ENCODE data around the gene NCAPG. TPM values are rescaled to one million over a fixed set of nuclear protein-coding genes. Genes with fewer than 3 reads are reported as not detected.

NCAPG gene
- total and polyA plus RNA-seq, 10 of the 15 experiments (the other 5 are each of a cell fraction or from before 2014, with no cell fraction given), result 17.3 to 93.9 (median 53.7) TPM

- in situ Hi-C loops (cut with MboI) (no loop called here), intact Hi-C loops (cut with micrococcal nuclease; ENCODE audit: unreplicated experiment) (no loop called here)
- ChIA-PET CTCF (no interaction called here), SMC1A (ENCODE audit: uncharacterized antibody, unreplicated experiment) (no interaction called here), POLR2A (no interaction called here), RAD21 (ENCODE audit: unreplicated experiment) (no interaction called here)
- no TSS peak for BruUV-seq (replicated peaks)
- no peaks in the 10 kb centered on the region for H3K36me3 ChIP-seq (ENCODE audit: control insufficient read depth in 2 of 2, insufficient read depth in 2 of 2, low read length in 1 of 2)
- no peaks in the 10 kb centered on the region; the same call in 2 of the 3 replicates for H3K9me3 ChIP-seq (replicated peaks; ENCODE audit: control insufficient read depth, insufficient read depth, low read length)
- FAIRE-seq (no peak), DNase-seq (ENCODE audit: low read depth, low spot score) (no peak), ATAC-seq (no peak)
- H3K9ac ChIP-seq (ENCODE audit: control insufficient read depth, insufficient read depth, low read length), result no peak overlapping the region
- no peaks in the 10 kb centered on the region for H3K4me1 ChIP-seq (ENCODE audit: control insufficient read depth, insufficient read depth, low read length)
- H2AFZ ChIP-seq (ENCODE audit: control insufficient read depth, low read depth, low read length), result no peak overlapping the region
- WGBS (ENCODE audit: insufficient coverage, insufficient replicate concordance, low lambda C conversion rate, missing lambda C conversion rate), result 44% methylated on average over 8 of the region's 8 CpGs
- H3K79me2 ChIP-seq (ENCODE audit: control insufficient read depth, insufficient read depth, low read length), result no peaks in the 10 kb centered on the region
- no peak for TF ChIP-seq MYB (IDR thresholded peaks at IDR 0.05; ENCODE audit: borderline replicate concordance, low read depth, low read length)
- no peak for TF ChIP-seq ATF7 (IDR thresholded peaks at IDR 0.05; ENCODE audit: low read depth)
- no peak for TF ChIP-seq RUNX3 (IDR thresholded peaks at IDR 0.05; ENCODE audit: low read length)
- no peak for TF ChIP-seq ESRRA (IDR thresholded peaks at IDR 0.05; ENCODE audit: low read length)
- TF ChIP-seq REST (IDR thresholded peaks at IDR 0.05; ENCODE audit: low read depth, low read length), result no peak
- TF ChIP-seq ELK1 (IDR thresholded peaks at IDR 0.05; ENCODE audit: low read depth, low read length), result no peak
- no peak for TF ChIP-seq NKRF (conservative IDR thresholded peaks at IDR 0.05)
- no peak for TF ChIP-seq ZNF687 (IDR thresholded peaks at IDR 0.05)
- no peak for TF ChIP-seq MTA3 (IDR thresholded peaks at IDR 0.05; ENCODE audit: borderline replicate concordance, low read length)
- TF ChIP-seq KAT2A (conservative IDR thresholded peaks at IDR 0.05; ENCODE audit: control insufficient read depth, low read depth, low read length), result no peak
- no peaks in the 10 kb centered on the region for H3K27me3 ChIP-seq (replicated peaks in 1 of 2; ENCODE audit: control insufficient read depth in 2 of 2, insufficient read depth in 2 of 2, low read length in 1 of 2)
- H4K20me1 ChIP-seq (ENCODE audit: control insufficient read depth, insufficient read depth), result no peaks in the 10 kb centered on the region
- H3K27ac ChIP-seq (ENCODE audit: control insufficient read depth, insufficient read depth), result no peak overlapping the region
- no peak overlapping the region for H3K4me2 ChIP-seq (ENCODE audit: control insufficient read depth, insufficient read depth)
- no peak overlapping the region for H3K4me3 ChIP-seq
Measured at GRCh38 chr4:17771284-17771908, 39.4 kb upstream of the NCAPG start.

Data from GM12878 (cell line).